GM18858 (cell line): Measurements from ENCODE around the gene BTD.

Source experiments
- ATAC-seq: cut with Tn5 transposase; IDR thresholded peaks from one replicate; pipeline ENCODE4 v1.9.1; 2021; ENCODE audit not compliant: unreplicated experiment

The BTD gene

GRCh38 chr3:15601399-15602145, at the start of gene BTD, which contains the start of gene HACL1:
TSS of gene BTD (plus strand) at chr3:15601745. CDS start at chr3:15635440, 33,695 bp downstream.
TSS of gene HACL1 (minus strand) at chr3:15601569. CDS start at chr3:15601463, 106 bp downstream.
- ATAC-seq, result peak; percentile 88

GRCh38 chr3:15551902-15552301, 49.6 kb upstream of the BTD start:
- no peak for ATAC-seq

- ATAC-seq, result no peak
Observed at GRCh38 chr3:15553749-15554148, 47.8 kb upstream of the BTD start.

GRCh38 chr3:15556512-15556911, 45.0 kb upstream of the BTD start:
- ATAC-seq, result peak; percentile 91

- ATAC-seq, result peak; percentile 43
Observed at GRCh38 chr3:15557511-15557946, 44.0 kb upstream of the BTD start.

- ATAC-seq, result no peak
Observed at GRCh38 chr3:15558581-15558980, 43.0 kb upstream of the BTD start.

GRCh38 chr3:15562560-15562959, 39.0 kb upstream of the BTD start:
- no peak for ATAC-seq

- no peak for ATAC-seq
Observed at GRCh38 chr3:15563190-15563589, 38.4 kb upstream of the BTD start.

DNA sequence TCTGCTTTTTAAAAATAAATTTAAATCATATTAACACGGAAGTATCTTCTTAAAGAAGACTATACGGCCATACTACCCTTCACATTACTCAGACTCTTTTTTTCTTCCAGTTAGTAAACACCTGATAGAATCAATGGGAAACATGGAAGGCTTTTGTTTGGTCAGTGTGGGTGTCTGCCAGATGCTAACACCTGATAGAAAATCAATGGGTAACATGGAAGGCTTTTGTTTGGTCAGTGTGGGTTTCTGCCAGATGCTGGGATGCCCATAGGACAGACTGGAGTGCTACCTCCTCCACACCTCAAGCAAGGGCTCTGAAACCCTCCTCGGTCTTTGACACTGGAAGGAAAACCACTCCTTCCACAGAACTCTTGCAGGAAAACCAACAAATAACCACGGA, 29.4 kb upstream of the BTD start:
- no peak for ATAC-seq

- ATAC-seq, result no peak
Observed at GRCh38 chr3:15575446-15575845, 26.1 kb upstream of the BTD start.

- no peak for ATAC-seq
Observed at GRCh38 chr3:15576475-15576874, 25.1 kb upstream of the BTD start.

GRCh38 chr3:15578289-15578867, 23.2 kb upstream of the BTD start:
- no peak for ATAC-seq

- no peak for ATAC-seq
Observed at GRCh38 chr3:15579051-15579450, 22.5 kb upstream of the BTD start.

GRCh38 chr3:15581471-15582394, 19.8 kb upstream of the BTD start:
- no peak for ATAC-seq

DNA sequence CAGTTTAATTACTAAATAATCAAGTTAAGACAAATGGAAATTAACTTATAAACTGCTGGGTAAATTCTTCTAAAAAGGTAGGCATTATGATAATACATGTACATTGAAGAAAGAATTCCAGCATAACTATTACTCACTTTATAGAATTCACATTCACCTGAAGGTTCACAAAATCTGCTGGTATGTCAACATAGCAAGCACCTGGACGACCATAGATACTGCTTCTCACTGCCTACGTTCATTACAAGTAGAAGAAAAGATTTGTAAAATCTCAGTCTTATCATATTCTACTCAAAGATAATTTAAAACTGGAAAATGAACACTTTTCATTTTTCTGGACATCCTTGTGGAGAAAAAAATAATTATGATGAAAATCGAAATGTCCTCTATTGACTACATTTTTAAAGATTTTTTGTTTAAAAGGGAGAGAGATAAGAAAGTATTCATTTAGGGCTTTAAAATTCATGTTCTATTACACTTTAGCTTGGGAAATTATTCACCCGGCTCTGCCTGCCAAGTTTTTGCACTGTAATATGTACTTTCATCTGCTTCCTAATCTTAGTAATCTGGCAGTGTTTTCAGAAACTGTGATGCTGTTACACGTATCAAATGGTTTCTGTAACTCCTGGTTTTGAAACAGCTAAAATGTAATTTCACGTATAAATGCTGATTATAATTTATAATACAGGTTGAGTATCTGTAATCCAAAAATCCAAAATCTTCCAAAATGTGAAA, 16.3 kb upstream of the BTD start:
- ATAC-seq, result no peak

- ATAC-seq, result no peak
Observed at GRCh38 chr3:15591242-15591641, 10.3 kb upstream of the BTD start.

GRCh38 chr3:15591928-15592327, 9.6 kb upstream of the BTD start:
- ATAC-seq, result no peak

DNA sequence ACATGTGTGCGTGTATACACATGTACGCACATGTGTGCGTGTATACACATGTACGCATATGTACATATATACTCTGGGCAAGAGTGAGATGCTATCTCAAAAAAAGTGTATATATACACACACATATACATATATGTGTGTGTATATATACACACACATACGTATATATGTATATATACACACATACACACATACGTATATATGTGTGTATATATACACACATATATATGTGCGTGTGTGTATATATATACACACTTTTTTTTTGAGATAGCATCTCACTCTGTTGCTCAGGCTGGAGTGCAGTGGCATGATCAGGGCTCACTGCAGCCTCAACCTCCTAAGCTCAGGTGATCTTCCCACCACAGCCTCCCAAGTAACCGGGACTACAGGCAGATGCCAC, 8.6 kb upstream of the BTD start:
- no peak for ATAC-seq

GRCh38 chr3:15595955-15596354, 5.6 kb upstream of the BTD start:
- no peak for ATAC-seq

DNA sequence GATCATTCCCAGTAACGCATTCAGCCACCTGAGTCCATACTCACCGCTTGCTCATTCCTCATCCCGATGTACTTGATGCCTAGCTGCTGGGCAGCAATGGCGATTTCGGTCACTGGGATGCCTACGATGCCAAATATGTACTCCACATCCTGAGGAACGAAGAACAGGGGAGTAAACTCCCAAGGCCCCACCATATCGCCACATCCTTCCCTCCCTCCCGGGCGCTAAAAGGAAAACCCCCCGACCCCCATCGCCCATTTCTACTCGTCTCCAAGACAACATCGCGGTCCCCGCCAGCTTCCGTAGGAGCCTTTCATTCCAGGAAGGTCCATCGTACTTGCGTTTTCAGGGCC, 523 bp upstream of the BTD start:
- no peak for ATAC-seq

GRCh38 chr3:15602146-15602536, 596 bp downstream of the BTD start:
- peak; percentile 7 for ATAC-seq
